HepG2 (cell line): ENCODE data around the gene UMOD. TPM values are rescaled to one million over a fixed set of nuclear protein-coding genes. Genes with fewer than 3 reads are reported as not detected.

Experiments used
- AKAP8 ChIP-seq: sonication (generic); formaldehyde crosslinking; IDR thresholded peaks from 2 replicates; pipeline ENCODE4 v1.5.1; 2020; ENCODE audit warnings: mild to moderate bottlenecking, missing genetic modification reagents
- ETV5 ChIP-seq: IDR thresholded peaks from 2 replicates; pipeline ENCODE4 v1.6.1; 2018; ENCODE audit warnings: missing biosample characterization, missing genetic modification reagents, inconsistent platforms, borderline replicate concordance
- EZH2 ChIP-seq: conservative IDR thresholded peaks from 2 replicates; pipeline ENCODE4 v1.6.1; 2012; ENCODE audit warnings: mild to moderate bottlenecking, low read depth, low read length, moderate library complexity
- FUBP1 ChIP-seq: sonication (generic); formaldehyde crosslinking; IDR thresholded peaks from 2 replicates; pipeline ENCODE4 v1.5.1; 2020; ENCODE audit warnings: missing genetic modification reagents, mild to moderate bottlenecking, borderline replicate concordance
- HMGXB4 ChIP-seq, 2 experiments: sonication (generic) in 1 of 2; formaldehyde crosslinking in 1 of 2; IDR thresholded peaks; 2 replicates each; pipeline versions ENCODE4 v1.4.0 to v1.6.1; 2018 to 2020; ENCODE audit warnings: missing genetic modification reagents in 2 of 2, borderline replicate concordance in 1 of 2, low read depth in 1 of 2, mild to moderate bottlenecking in 1 of 2, missing biosample characterization in 1 of 2
- HNF4G ChIP-seq, 2 experiments: sonication (generic) in 1 of 2; formaldehyde crosslinking in 1 of 2; IDR thresholded peaks; 2 replicates each; pipeline versions ENCODE4 v1.4.0 to v1.6.1; 2011 to 2020; ENCODE audit warnings: borderline replicate concordance in 2 of 2, low read depth in 2 of 2, mild to moderate bottlenecking in 2 of 2, low read length in 1 of 2, missing genetic modification reagents in 1 of 2, moderate library complexity in 1 of 2
- IKZF4 ChIP-seq: sonication (generic); formaldehyde crosslinking; IDR thresholded peaks from 2 replicates; pipeline ENCODE4 v1.5.1; 2020; ENCODE audit warnings: borderline replicate concordance, mild to moderate bottlenecking, low read depth, missing genetic modification reagents; ENCODE audit errors: not compliant biosample characterization
- NCOR1 ChIP-seq: fragments of 200-600 bp; sonication (generic); IDR thresholded peaks from 2 replicates; pipeline ENCODE4 v1.7.0; 2017; ENCODE audit warnings: antibody characterized with exemption, low read length, borderline replicate concordance
- PAF1 ChIP-seq: IDR thresholded peaks from 2 replicates; pipeline ENCODE4 v1.6.1; 2016; ENCODE audit warnings: missing genetic modification reagents, missing compliant biosample characterization
- PAWR ChIP-seq: sonication (generic); formaldehyde crosslinking; IDR thresholded peaks from 2 replicates; pipeline ENCODE4 v1.4.0; 2020; ENCODE audit warnings: missing genetic modification reagents, mild to moderate bottlenecking, borderline replicate concordance
- PHF20 ChIP-seq: sonication (generic); formaldehyde crosslinking; IDR thresholded peaks from 2 replicates; pipeline ENCODE4 v1.5.0; 2020; ENCODE audit warnings: mild to moderate bottlenecking, missing genetic modification reagents
- SOX6 ChIP-seq, 2 experiments: fragments of 450-650 bp in 1 of 2; sonication (generic) in 1 of 2; formaldehyde crosslinking in 1 of 2; IDR thresholded peaks; 2 replicates each; pipeline versions ENCODE4 v1.4.0 to v1.6.1; 2017 to 2020; ENCODE audit warnings: antibody characterized with exemption in 1 of 2, mild to moderate bottlenecking in 1 of 2, missing genetic modification reagents in 1 of 2
- SRSF1 ChIP-seq: fragments of 200-400 bp; formaldehyde crosslinking; optimal IDR thresholded peaks from 2 replicates; pipeline ENCODE3; 2017; ENCODE audit warnings: mild to moderate bottlenecking, low read depth, low read length, moderate library complexity
- THYN1 ChIP-seq: sonication (generic); formaldehyde crosslinking; IDR thresholded peaks from 2 replicates; pipeline ENCODE4 v1.8.1; 2023; ENCODE audit warnings: low read depth, mild to moderate bottlenecking, moderate library complexity, missing genetic modification reagents, borderline replicate concordance
- ZBTB7A ChIP-seq: sonication (generic); formaldehyde crosslinking; IDR thresholded peaks from 2 replicates; pipeline ENCODE4 v1.8.0; 2022; ENCODE audit warnings: mild to moderate bottlenecking, missing genetic modification reagents
- ZMAT3 ChIP-seq: sonication (generic); formaldehyde crosslinking; conservative IDR thresholded peaks from 2 replicates; pipeline ENCODE4 v1.7.0; 2021; ENCODE audit warnings: missing genetic modification reagents
- ZNF143 ChIP-seq: sonication (generic); formaldehyde crosslinking; IDR thresholded peaks from 2 replicates; pipeline ENCODE4 v1.4.0; 2020; ENCODE audit warnings: missing genetic modification reagents
- ZNF256 ChIP-seq: sonication (generic); formaldehyde crosslinking; conservative IDR thresholded peaks from 2 replicates; pipeline ENCODE4 v1.4.0; 2020; ENCODE audit warnings: missing genetic modification reagents
- ZNF337 ChIP-seq: sonication (generic); formaldehyde crosslinking; IDR thresholded peaks from 2 replicates; pipeline ENCODE4 v1.5.1; 2020; ENCODE audit warnings: missing genetic modification reagents, low read depth, mild to moderate bottlenecking, borderline replicate concordance
- ZNF343 ChIP-seq: sonication (generic); formaldehyde crosslinking; IDR thresholded peaks from 2 replicates; pipeline ENCODE4 v1.4.0; 2020; ENCODE audit warnings: mild to moderate bottlenecking, missing genetic modification reagents
- ZNF569 ChIP-seq: sonication (generic); formaldehyde crosslinking; IDR thresholded peaks from 2 replicates; pipeline ENCODE4 v1.5.0; 2020; ENCODE audit warnings: mild to moderate bottlenecking, missing genetic modification reagents, moderate library complexity, borderline replicate concordance
- ZNF629 ChIP-seq: sonication (generic); formaldehyde crosslinking; conservative IDR thresholded peaks from 2 replicates; pipeline ENCODE4 v1.5.0; 2020; ENCODE audit warnings: missing genetic modification reagents
- ZNF883 ChIP-seq: sonication (generic); formaldehyde crosslinking; IDR thresholded peaks from 2 replicates; pipeline ENCODE4 v1.5.1; 2020; ENCODE audit warnings: mild to moderate bottlenecking, missing genetic modification reagents; ENCODE audit errors: not compliant biosample characterization
- polyA plus RNA-seq, 8 experiments: library from polyadenylated mRNA; depleted of rRNA in 3 of 8; stranded (reverse) in 7 of 8; unstranded in 1 of 8; fragments of >200 nt; fragmentation: Illumina TruSeq in 4 of 8; extraction: Trizol in 4 of 8; gene quantifications; 2 replicates each; pipeline versions ENCODE4 v1.2.1 to v1.2.3, GENCODE V29; 2011 to 2016; ENCODE audit warnings: low read depth in 4 of 8, missing spikeins in 1 of 8, mixed read lengths in 1 of 8; ENCODE audit not compliant: insufficient read depth in 1 of 8
- total RNA-seq, 5 experiments: library from RNA; depleted of rRNA; stranded (reverse); fragments of >200 nt; fragmentation: Illumina TruSeq; extraction: Trizol; gene quantifications; 2 replicates each; pipeline ENCODE4 v1.2.3, GENCODE V29; 2016; ENCODE audit warnings: low read depth in 1 of 5

Gene UMOD
- total and polyA plus RNA-seq, 2 of the 13 experiments (the other 11 are each of a cell fraction or from before 2014, with no cell fraction given): not detected

- TF ChIP-seq PAWR (0 out of 2 replicates have a peak, but pooled peaks have one; percentile 19), THYN1 (CRISPR knock-in tag) (0 out of 2 replicates have a peak, but pooled peaks have one; percentile 59), IKZF4 (CRISPR knock-in tag) (peak; percentile 56), ZNF143 (CRISPR knock-in tag) (no peak), ZMAT3 (peak; percentile 62), SRSF1 (peak; percentile 85), PHF20 (CRISPR knock-in tag) (no peak), ZNF256 (CRISPR knock-in tag) (no peak), AKAP8 (CRISPR knock-in tag) (peak; percentile 47; the same call in 1 of the 2 replicates), ZNF883 (CRISPR knock-in tag) (peak; percentile 85), HNF4G (IDR thresholded peaks at IDR 0.05; ENCODE audit: borderline replicate concordance, low read depth, low read length) (peak; percentile 91), HNF4G (CRISPR knock-in tag; IDR thresholded peaks at IDR 0.05; ENCODE audit: borderline replicate concordance, low read depth) (peak; percentile 84; the same call in 1 of the 2 replicates), ZNF569 (CRISPR knock-in tag) (no peak), ZBTB7A (CRISPR knock-in tag) (peak; percentile 83; the same call in 1 of the 2 replicates), ZNF629 (CRISPR knock-in tag) (0 out of 2 replicates have a peak, but pooled peaks have one; percentile 13), ETV5 (CRISPR knock-in tag) (peak; percentile 93), HMGXB4 (CRISPR knock-in tag; IDR thresholded peaks at IDR 0.05; ENCODE audit: borderline replicate concordance in 1 of 2, low read depth in 1 of 2) (peak in 1 of 2 experiments; percentile 17; a peak in 2 of 4 replicates), FUBP1 (0 out of 2 replicates have a peak, but pooled peaks have one; percentile 78), SOX6 (IDR thresholded peaks at IDR 0.05) (no peak), SOX6 (CRISPR knock-in tag; IDR thresholded peaks at IDR 0.05) (peak; percentile 89), EZH2 (no peak), ZNF337 (CRISPR knock-in tag) (peak; percentile 73; the same call in 1 of the 2 replicates), NCOR1 (peak; percentile 82), PAF1 (CRISPR knock-in tag) (no peak), ZNF343 (no peak)
These were observed 33.6 kb upstream of the UMOD start (continued) for GRCh38 chr16:20385844-20386832.
